Uterine smooth muscle cell (primary cell): ENCODE measurements around the gene OOSP1. TPM values are rescaled to one million over a fixed set of nuclear protein-coding genes. Genes with fewer than 3 reads are reported as not detected.

Experiments
- total RNA-seq: library from RNA; depleted of rRNA; stranded (reverse); fragments of >200 nt; gene quantifications from 2 replicates; pipeline ENCODE4 v1.2.3, GENCODE V29; 2014

OOSP1 gene
- not detected in 2 replicates for total RNA-seq

GRCh38 chr11:59938132-59938531 is at the start of gene OOSP1:
Gene OOSP1 (plus strand): TSS chr11:59938432. CDS start chr11:59938455, 23 bp downstream.

GRCh38 chr11:59963733-59964132 is 25.5 kb downstream of the OOSP1 start, which contains the start of gene OOSP4A:
Gene OOSP4A (plus strand): TSS chr11:59964033. CDS start chr11:59964033, 0 bp downstream.

Other genes starting within 250 kb of the OOSP1 start
- gene OR10V1, start 224.6 kb upstream of the OOSP1 start, total RNA-seq = not detected in 2 replicates
- 36.2 and 49.7 TPM in 2 replicates for gene STX3, start 183.1 kb upstream of the OOSP1 start, total RNA-seq
- 44.6 and 53.0 TPM in 2 replicates for gene MRPL16, start 127.7 kb upstream of the OOSP1 start, total RNA-seq
- gene CBLIF, start 92.9 kb upstream of the OOSP1 start, total RNA-seq = not detected in 2 replicates
- not detected in 2 replicates for gene TCN1, start 71.9 kb upstream of the OOSP1 start, total RNA-seq
- gene OOSP3, start 59.6 kb upstream of the OOSP1 start, total RNA-seq = not detected in 2 replicates
- gene OOSP4A, start 25.6 kb downstream of the OOSP1 start, total RNA-seq = not detected in 2 replicates
- gene OOSP4B, start 78.7 kb downstream of the OOSP1 start, total RNA-seq = not detected in 2 replicates
- not detected in 2 replicates for gene OOSP2, start 102.0 kb downstream of the OOSP1 start, total RNA-seq
- not detected in 2 replicates for gene MS4A3, start 118.2 kb downstream of the OOSP1 start, total RNA-seq
- not detected in 2 replicates for gene MS4A2, start 150.2 kb downstream of the OOSP1 start, total RNA-seq
- gene MS4A6A, start 244.7 kb downstream of the OOSP1 start, total RNA-seq = not detected in 2 replicates